WTC11 (cell line): ENCODE data around the gene PNCK. TPM values are rescaled to one million over a fixed set of nuclear protein-coding genes. Genes with fewer than 3 reads are reported as not detected.

Experiments
- ATAC-seq: fragments of 200-7000 bp; cut with Tn5 transposase; 2 replicates; pipeline ENCODE4 v1.10.0; 2021; ENCODE audit warnings: mild to moderate bottlenecking, moderate library complexity
- CTCF ChIA-PET: fragments of 300-600 bp; sonication (Branson Sonifier 250); formaldehyde crosslinking; loops from one replicate; lab custom pipeline; 2021; ENCODE audit warnings: antibody characterized with exemption; lab: Charles Lee
- POLR2A ChIA-PET: fragments of 350-600 bp; sonication (Branson Sonifier 250); formaldehyde crosslinking; loops from one replicate; lab custom pipeline; 2021; ENCODE audit warnings: antibody characterized with exemption; lab: Charles Lee
- DNase-seq: peaks from one replicate; pipeline ENCODE4 v3.0.0; 2021; ENCODE audit warnings: low spot score
- H3K27ac Mint-ChIP-seq: 2 replicates; pipeline ENCODE4 v1.8.0; 2021; ENCODE audit warnings: mixed read lengths
- H3K27me3 Mint-ChIP-seq: 2 replicates; pipeline ENCODE4 v1.8.0; 2021; ENCODE audit warnings: low read depth, mild to moderate bottlenecking, moderate library complexity, mixed read lengths
- H3K36me3 Mint-ChIP-seq: 2 replicates; pipeline ENCODE4 v1.8.0; 2021; ENCODE audit warnings: mixed read lengths
- H3K4me1 Mint-ChIP-seq: 2 replicates; pipeline ENCODE4 v1.8.0; 2022; ENCODE audit warnings: mixed read lengths
- H3K4me3 Mint-ChIP-seq: 2 replicates; pipeline ENCODE4 v1.8.0; 2021; ENCODE audit warnings: mild to moderate bottlenecking, moderate library complexity, mixed read lengths
- H3K9me3 Mint-ChIP-seq: 2 replicates; pipeline ENCODE4 v1.8.0; 2021; ENCODE audit warnings: mixed read lengths
- AR ChIP-seq: fragments of 250-450 bp; sonication (Bioruptor Pico); IDR thresholded peaks from 2 replicates; pipeline ENCODE4 v1.9.0; 2021; ENCODE audit warnings: mild to moderate bottlenecking
- ATF6 ChIP-seq: sonication (generic); formaldehyde crosslinking; IDR thresholded peaks from 2 replicates; pipeline ENCODE4 v1.8.1; 2023; ENCODE audit warnings: mild to moderate bottlenecking, missing genetic modification reagents
- CBFB ChIP-seq: sonication (generic); formaldehyde crosslinking; IDR thresholded peaks from 2 replicates; pipeline ENCODE4 v1.8.1; 2022; ENCODE audit warnings: mild to moderate bottlenecking, low read depth, missing genetic modification reagents
- CTCF ChIP-seq: fragments of 200-600 bp; IDR thresholded peaks from 2 replicates; pipeline ENCODE4 v1.8.0; 2022; ENCODE audit warnings: antibody characterized with exemption
- ERG ChIP-seq: fragments of 250-450 bp; sonication (Bioruptor Pico); IDR thresholded peaks from 2 replicates; pipeline ENCODE4 v1.8.0; 2021; ENCODE audit warnings: mild to moderate bottlenecking
- FOXK1 ChIP-seq: sonication (generic); formaldehyde crosslinking; IDR thresholded peaks from 2 replicates; pipeline ENCODE4 v1.8.0; 2022; ENCODE audit warnings: mild to moderate bottlenecking, moderate library complexity, missing genetic modification reagents
- NFYB ChIP-seq: sonication (generic); formaldehyde crosslinking; conservative IDR thresholded peaks from 2 replicates; pipeline ENCODE4 v1.8.0; 2022; ENCODE audit warnings: low read depth, missing genetic modification reagents
- NR3C1 ChIP-seq: sonication (generic); formaldehyde crosslinking; conservative IDR thresholded peaks from 2 replicates; pipeline ENCODE4 v1.8.1; 2023; ENCODE audit warnings: low read depth, mild to moderate bottlenecking, missing genetic modification reagents
- OVOL2 ChIP-seq: fragments of 250-450 bp; sonication (Bioruptor Pico); IDR thresholded peaks from 2 replicates; pipeline ENCODE4 v1.9.0; 2021; ENCODE audit warnings: mild to moderate bottlenecking, borderline replicate concordance
- SMAD4 ChIP-seq: sonication (generic); formaldehyde crosslinking; IDR thresholded peaks from 2 replicates; pipeline ENCODE4 v1.8.0; 2022; ENCODE audit warnings: mild to moderate bottlenecking, missing genetic modification reagents
- ZBTB21 ChIP-seq: sonication (generic); formaldehyde crosslinking; IDR thresholded peaks from 2 replicates; pipeline ENCODE4 v1.8.1; 2023; ENCODE audit warnings: mild to moderate bottlenecking, missing genetic modification reagents, borderline replicate concordance
- ZNF232 ChIP-seq: sonication (generic); formaldehyde crosslinking; IDR thresholded peaks from 2 replicates; pipeline ENCODE4 v1.8.0; 2022; ENCODE audit warnings: mild to moderate bottlenecking, missing genetic modification reagents
- ZNF281 ChIP-seq: sonication (generic); formaldehyde crosslinking; IDR thresholded peaks from 2 replicates; pipeline ENCODE4 v1.8.0; 2023; ENCODE audit warnings: mild to moderate bottlenecking, missing genetic modification reagents
- ZNF532 ChIP-seq: fragments of 250-450 bp; sonication (Bioruptor Pico); IDR thresholded peaks from 2 replicates; pipeline ENCODE4 v1.9.0; 2021; ENCODE audit warnings: mild to moderate bottlenecking, borderline replicate concordance
- total RNA-seq: library from RNA; stranded (reverse); gene quantifications from 3 replicates; pipeline ENCODE4 v1.2.3, GENCODE V29; 2021

The PNCK gene
- total RNA-seq, 1 experiment from 2014 or later = 8.6 TPM

GRCh38 chrX:153624196-153625091, 49.2 kb downstream of the PNCK start (continued):
- no peak for TF ChIP-seq ZBTB21 (CRISPR knock-in tag)
- no peak for TF ChIP-seq ZNF281 (CRISPR knock-in tag)
- no peak for TF ChIP-seq AR (CRISPR knock-in tag)
- no peak for TF ChIP-seq FOXK1
- no peak for TF ChIP-seq ERG (CRISPR knock-in tag)
- TF ChIP-seq ZNF232 (CRISPR knock-in tag) = no peak

GRCh38 chrX:153623310-153624029, 50.1 kb downstream of the PNCK start:
- POLR2A ChIA-PET = no interaction called here
- Mint-ChIP-seq H3K4me3 (no peak overlapping the region), H3K36me3 (no peaks in the 10 kb centered on the region), H3K27me3 (peaks cover 5% of the 10 kb centered on the region), H3K9me3 (no peaks in the 10 kb centered on the region), H3K27ac (no peak overlapping the region), H3K4me1 (no peaks in the 10 kb centered on the region)
- CTCF ChIA-PET = interaction anchor here (1.0 to 2.1 kb wide), 3 partner anchors 13 to 45 kb away, joined by 3 to 7 read pairs (median 6); no protein-coding TSS in a partner anchor
- ATAC-seq (no peak), DNase-seq (no peak)
- TF ChIP-seq OVOL2 (CRISPR knock-in tag) (no peak), CTCF (no peak), NFYB (no peak), ZNF532 (CRISPR knock-in tag) (no peak), ATF6 (CRISPR knock-in tag) (no peak), NR3C1 (CRISPR knock-in tag) (no peak), SMAD4 (CRISPR knock-in tag) (no peak), CBFB (CRISPR knock-in tag) (no peak)
